Stimulated activated naive B cell treated with anti-CD40 and anti-IgM and Interleukin-4, amounts not matched to agents 10 μg/mL and 1 μg/mL and 100 μg/mL, for 72 hours (primary cell): ENCODE results near the gene SCEL.
"Not testable (repeated sequence)": the region's sequence is repeated elsewhere in the genome, so short reads cannot be mapped to it uniquely, and the experiment has no call there.

ENCODE experiments used
- ATAC-seq, 2 donors: fragments of 150-1000 bp; cut with Tn5 transposase; replicated peaks; 2 replicates each; pipeline ENCODE4 v1.10.0; 2021; ENCODE audit warnings: moderate library complexity in 1 of 2
- DNase-seq: peaks from one replicate; pipeline ENCODE4 v3.0.0; 2021
- H3K27ac Mint-ChIP-seq: one replicate; pipeline ENCODE4 v1.8.0; 2022; ENCODE audit warnings: mild to moderate bottlenecking, mixed read lengths
- H3K27me3 Mint-ChIP-seq, 2 donors: one replicate each; pipeline ENCODE4 v1.8.0; 2022; ENCODE audit warnings: mixed read lengths in 2 of 2
- H3K36me3 Mint-ChIP-seq, 2 donors: one replicate each; pipeline ENCODE4 v1.8.0; 2022; ENCODE audit warnings: mixed read lengths in 2 of 2, mild to moderate bottlenecking in 1 of 2
- H3K4me1 Mint-ChIP-seq, 2 donors: one replicate each; pipeline ENCODE4 v1.8.0; 2022; ENCODE audit warnings: mixed read lengths in 2 of 2, mild to moderate bottlenecking in 1 of 2
- H3K4me3 Mint-ChIP-seq, 2 donors: one replicate each; pipeline ENCODE4 v1.8.0; 2022; ENCODE audit warnings: mild to moderate bottlenecking in 2 of 2, mixed read lengths in 2 of 2, moderate library complexity in 1 of 2
- H3K9me3 Mint-ChIP-seq, 2 donors: one replicate each; pipeline ENCODE4 v1.8.0; 2022; ENCODE audit warnings: mixed read lengths in 2 of 2, mild to moderate bottlenecking in 1 of 2

Gene SCEL

GRCh38 chr13:77619655-77620054 is 84.1 kb downstream of the SCEL start:
- Mint-ChIP-seq H3K4me1 (no peaks in the 10 kb centered on the region), H3K27me3 (peaks cover 4 to 7% of the 10 kb centered on the region in 2 donors), H3K9me3 (no peaks in the 10 kb centered on the region), H3K27ac (no peak overlapping the region), H3K36me3 (no peaks in the 10 kb centered on the region), H3K4me3 (no peak overlapping the region)
- DNase-seq (no peak), ATAC-seq (no peak)

GRCh38 chr13:77620138-77620537 is 84.6 kb downstream of the SCEL start:
- no peaks in the 10 kb centered on the region for H3K4me1 Mint-ChIP-seq

GRCh38 chr13:77623806-77624205 is 88.3 kb downstream of the SCEL start:
- Mint-ChIP-seq H3K27ac (no peak overlapping the region), H3K9me3 (no peaks in the 10 kb centered on the region), H3K36me3 (no peaks in the 10 kb centered on the region), H3K27me3 (peaks cover 4 to 7% of the 10 kb centered on the region in 2 donors), H3K4me1 (no peaks in the 10 kb centered on the region), H3K4me3 (no peak overlapping the region)
- DNase-seq: no peak
- ATAC-seq: no peak

More at GRCh38 chr13:77620138-77620537, 84.6 kb downstream of the SCEL start:
- no peak overlapping the region for H3K4me3 Mint-ChIP-seq
- H3K27ac Mint-ChIP-seq: no peak overlapping the region
- DNase-seq (no peak), ATAC-seq (no peak)
- no peaks in the 10 kb centered on the region for H3K9me3 Mint-ChIP-seq
- H3K27me3 Mint-ChIP-seq: peaks cover 4 to 7% of the 10 kb centered on the region in 2 donors
- H3K36me3 Mint-ChIP-seq: no peaks in the 10 kb centered on the region

GRCh38 chr13:77628170-77628569 is 92.7 kb downstream of the SCEL start:
- ATAC-seq (no peak), DNase-seq (no peak)
- no peak overlapping the region for H3K27ac Mint-ChIP-seq
- H3K27me3 Mint-ChIP-seq: peaks cover 0 to 6% of the 10 kb centered on the region in 2 donors
- H3K4me1 Mint-ChIP-seq: peaks cover 0 to 5% of the 10 kb centered on the region in 2 donors
- H3K36me3 Mint-ChIP-seq: no peaks in the 10 kb centered on the region
- no peaks in the 10 kb centered on the region for H3K9me3 Mint-ChIP-seq
- H3K4me3 Mint-ChIP-seq: no peak overlapping the region

GRCh38 chr13:77637588-77637987 is 102.1 kb downstream of the SCEL start:
- no peaks in the 10 kb centered on the region for H3K9me3 Mint-ChIP-seq
- no peak overlapping the region for H3K4me3 Mint-ChIP-seq
- H3K27ac Mint-ChIP-seq: no peak overlapping the region
- no peaks in the 10 kb centered on the region for H3K36me3 Mint-ChIP-seq
- H3K27me3 Mint-ChIP-seq: peaks cover 0 to 3% of the 10 kb centered on the region in 2 donors
- no peak for ATAC-seq
- DNase-seq: no peak
- no peaks in the 10 kb centered on the region for H3K4me1 Mint-ChIP-seq

- H3K4me1 Mint-ChIP-seq: no peaks in the 10 kb centered on the region
These were observed 114.9 kb downstream of the SCEL start for GRCh38 chr13:77650409-77650808.

GRCh38 chr13:77653301-77653700 is 117.8 kb downstream of the SCEL start:
- ATAC-seq (no peak), DNase-seq (no peak)
- peaks cover 7% of the 10 kb centered on the region in 2 donors for H3K9me3 Mint-ChIP-seq
- no peaks in the 10 kb centered on the region for H3K36me3 Mint-ChIP-seq
- H3K4me1 Mint-ChIP-seq: no peaks in the 10 kb centered on the region
- peaks cover 0 to 8% of the 10 kb centered on the region in 2 donors for H3K27me3 Mint-ChIP-seq
- H3K27ac Mint-ChIP-seq: no peak overlapping the region
- H3K4me3 Mint-ChIP-seq: no peak overlapping the region

More at GRCh38 chr13:77650409-77650808, 114.9 kb downstream of the SCEL start:
- Mint-ChIP-seq H3K27me3 (peaks cover 6 to 8% of the 10 kb centered on the region in 2 donors), H3K36me3 (no peaks in the 10 kb centered on the region), H3K9me3 (peaks cover 4 to 7% of the 10 kb centered on the region in 2 donors), H3K27ac (no peak overlapping the region), H3K4me3 (no peak overlapping the region)
- DNase-seq (no peak), ATAC-seq (no peak)

- DNase-seq, H3K4me3 Mint-ChIP-seq, H3K27ac Mint-ChIP-seq, H3K4me1 Mint-ChIP-seq, H3K9me3 Mint-ChIP-seq, ATAC-seq, H3K27me3 Mint-ChIP-seq, H3K36me3 Mint-ChIP-seq: not testable (repeated sequence)
These were observed 124.5 kb downstream of the SCEL start for GRCh38 chr13:77660016-77660415.

GRCh38 chr13:77660841-77661250 is 125.3 kb downstream of the SCEL start:
- ATAC-seq (no peak), DNase-seq (no peak)
- no peak overlapping the region for H3K27ac Mint-ChIP-seq
- no peaks in the 10 kb centered on the region for H3K36me3 Mint-ChIP-seq
- no peaks in the 10 kb centered on the region for H3K27me3 Mint-ChIP-seq
- H3K4me3 Mint-ChIP-seq: no peak overlapping the region
- peaks cover 0 to 3% of the 10 kb centered on the region in 2 donors for H3K9me3 Mint-ChIP-seq
- H3K4me1 Mint-ChIP-seq: no peaks in the 10 kb centered on the region

- H3K9me3 Mint-ChIP-seq, DNase-seq, H3K4me1 Mint-ChIP-seq, H3K4me3 Mint-ChIP-seq, H3K36me3 Mint-ChIP-seq, H3K27me3 Mint-ChIP-seq, H3K27ac Mint-ChIP-seq, ATAC-seq: not testable (repeated sequence)
These were observed 126.8 kb downstream of the SCEL start for GRCh38 chr13:77662301-77662700.

- not testable (repeated sequence) for DNase-seq, ATAC-seq, H3K4me3 Mint-ChIP-seq, H3K4me1 Mint-ChIP-seq, H3K27ac Mint-ChIP-seq, H3K36me3 Mint-ChIP-seq, H3K9me3 Mint-ChIP-seq
- peaks cover 6 to 15% of the 10 kb centered on the region in 2 donors for H3K27me3 Mint-ChIP-seq
These were observed 127.3 kb downstream of the SCEL start for GRCh38 chr13:77662831-77663230.

GRCh38 chr13:77674852-77675251 is 139.3 kb downstream of the SCEL start:
- H3K27ac Mint-ChIP-seq: no peak overlapping the region
- H3K4me1 Mint-ChIP-seq: no peaks in the 10 kb centered on the region
- ATAC-seq: no peak

GRCh38 chr13:77678691-77679235 is 143.3 kb downstream of the SCEL start:
- Mint-ChIP-seq H3K27me3 (peaks cover 34 to 36% of the 10 kb centered on the region in 2 donors), H3K27ac (no peak overlapping the region), H3K4me1 (no peaks in the 10 kb centered on the region), H3K9me3 (peaks cover 3 to 4% of the 10 kb centered on the region in 2 donors), H3K4me3 (no peak overlapping the region), H3K36me3 (no peaks in the 10 kb centered on the region)
- DNase-seq: no peak
- no peak for ATAC-seq

More at GRCh38 chr13:77674852-77675251, 139.3 kb downstream of the SCEL start:
- Mint-ChIP-seq H3K4me3 (no peak overlapping the region), H3K27me3 (peaks cover 51 to 55% of the 10 kb centered on the region in 2 donors), H3K9me3 (peaks cover 3 to 8% of the 10 kb centered on the region in 2 donors), H3K36me3 (no peaks in the 10 kb centered on the region)
- DNase-seq: no peak

- no peak overlapping the region for H3K27ac Mint-ChIP-seq
- no peak overlapping the region for H3K4me3 Mint-ChIP-seq
- H3K4me1 Mint-ChIP-seq: no peaks in the 10 kb centered on the region
- H3K27me3 Mint-ChIP-seq: peaks cover 0 to 11% of the 10 kb centered on the region in 2 donors
- no peak for ATAC-seq
- peaks cover 0 to 3% of the 10 kb centered on the region in 2 donors for H3K36me3 Mint-ChIP-seq
- DNase-seq: no peak
- peaks cover 8 to 16% of the 10 kb centered on the region in 2 donors for H3K9me3 Mint-ChIP-seq
These were observed 152.3 kb downstream of the SCEL start for GRCh38 chr13:77687799-77688198.

GRCh38 chr13:77691871-77692270 is 156.4 kb downstream of the SCEL start:
- ATAC-seq: no peak
- Mint-ChIP-seq H3K4me3 (no peak overlapping the region), H3K27me3 (peaks cover 0 to 11% of the 10 kb centered on the region in 2 donors), H3K36me3 (no peaks in the 10 kb centered on the region), H3K9me3 (peaks cover 1 to 10% of the 10 kb centered on the region in 2 donors), H3K4me1 (peaks cover 9 to 12% of the 10 kb centered on the region in 2 donors), H3K27ac (no peak overlapping the region)
- DNase-seq: no peak
